Esophagus (tissue), 2 donors: Measurements from ENCODE around the gene EXOC1L. TPM values are rescaled to one million over a fixed set of nuclear protein-coding genes. Genes with fewer than 3 reads are reported as not detected.

Source experiments
- polyA plus RNA-seq, 2 donors: library from polyadenylated mRNA; stranded (reverse); fragments of 200-250 nt; gene quantifications; one replicate each; pipeline ENCODE4 v1.2.3, GENCODE V29; 2013
- donor health status: healthy with polysubstance abuse.
- donor health status: Bipolar disorder and iron deficiency.

Gene EXOC1L
- polyA plus RNA-seq, 2 donors, result not detected

Other genes with a start within 250 kb of the EXOC1L start
- 1 to 10 TPM in 1 of 2 donors, under 1 TPM in 1; 0.39 to 1.2 TPM for gene PDCL2, start 227.5 kb upstream of the EXOC1L start, polyA plus RNA-seq
- gene NMU, start 183.5 kb upstream of the EXOC1L start, polyA plus RNA-seq, result 100 to 1,000 TPM in 1 of 2 donors, 10 to 100 TPM in 1; 47.9 to 138 TPM
- gene EXOC1, start 33.9 kb downstream of the EXOC1L start, polyA plus RNA-seq, result 10 to 100 TPM; 25.1 to 28.9 TPM
- gene CEP135, start 129.2 kb downstream of the EXOC1L start, polyA plus RNA-seq, result 1 to 10 TPM; 1.5 to 1.9 TPM